Measurements from ENCODE around the gene STRN4.
"Not testable (repeated sequence)": the region's sequence is repeated elsewhere in the genome, so short reads cannot be mapped to it uniquely, and the experiment has no call there.

STRN4 gene

GRCh38 chr19:46772170-46773017 is 26.1 kb upstream of the STRN4 start:
- Histone ChIP-seq H3K36me3 (ENCODE audit: insufficient read depth, insufficient read length, low read length) (peaks cover 31% of the 10 kb centered on the region), H3K4me3 (ENCODE audit: insufficient read length, low read depth) (no peak overlapping the region), H3K4me1 (ENCODE audit: insufficient read depth, insufficient read length) (no peaks in the 10 kb centered on the region), H3K27me3 (ENCODE audit: insufficient read depth, insufficient read length) (no peaks in the 10 kb centered on the region), H3K9ac (ENCODE audit: insufficient read length, low read depth) (no peak overlapping the region), H3K9me3 (ENCODE audit: insufficient read depth, low read length) (no peaks in the 10 kb centered on the region)
- no peak for DNase-seq (ENCODE audit: low read depth, low spot score)
- TF ChIP-seq SUZ12 (IDR thresholded peaks at IDR 0.05; ENCODE audit: extremely low read depth, insufficient read depth, insufficient read length) = no peak
- no peak for TF ChIP-seq ZNF274 (IDR thresholded peaks at IDR 0.05; ENCODE audit: low read depth, low read length)
- TF ChIP-seq YY1 (IDR thresholded peaks at IDR 0.05; ENCODE audit: insufficient read depth, insufficient read length) = no peak

DNA sequence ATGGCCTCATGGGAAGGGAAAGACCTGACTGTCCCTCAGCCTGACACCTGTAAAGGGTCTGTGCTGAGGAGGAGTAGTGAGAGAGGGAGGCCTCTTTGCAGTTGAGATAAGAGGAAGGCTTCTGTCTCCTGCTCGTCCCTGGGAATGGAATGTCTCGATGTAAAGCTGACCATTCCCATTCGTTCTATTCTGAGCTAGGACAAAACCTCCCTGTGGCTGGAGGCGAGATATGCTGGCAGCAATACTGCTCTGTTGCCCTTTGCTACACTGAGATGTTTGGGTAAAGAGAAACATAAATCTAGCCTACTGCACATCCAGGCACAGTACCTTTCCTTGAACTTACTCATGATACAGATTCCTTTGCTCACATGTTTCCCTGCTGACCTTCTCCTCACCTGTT is 22.5 kb upstream of the STRN4 start:
- not testable (repeated sequence) for H3K9ac ChIP-seq (ENCODE audit: insufficient read length, low read depth); H3K4me3 ChIP-seq (ENCODE audit: insufficient read length, low read depth); H3K36me3 ChIP-seq (ENCODE audit: insufficient read depth, insufficient read length, low read length); H3K9me3 ChIP-seq (ENCODE audit: insufficient read depth, low read length); H3K27me3 ChIP-seq (ENCODE audit: insufficient read depth, insufficient read length); DNase-seq (ENCODE audit: low read depth, low spot score); H3K4me1 ChIP-seq (ENCODE audit: insufficient read depth, insufficient read length)

DNA sequence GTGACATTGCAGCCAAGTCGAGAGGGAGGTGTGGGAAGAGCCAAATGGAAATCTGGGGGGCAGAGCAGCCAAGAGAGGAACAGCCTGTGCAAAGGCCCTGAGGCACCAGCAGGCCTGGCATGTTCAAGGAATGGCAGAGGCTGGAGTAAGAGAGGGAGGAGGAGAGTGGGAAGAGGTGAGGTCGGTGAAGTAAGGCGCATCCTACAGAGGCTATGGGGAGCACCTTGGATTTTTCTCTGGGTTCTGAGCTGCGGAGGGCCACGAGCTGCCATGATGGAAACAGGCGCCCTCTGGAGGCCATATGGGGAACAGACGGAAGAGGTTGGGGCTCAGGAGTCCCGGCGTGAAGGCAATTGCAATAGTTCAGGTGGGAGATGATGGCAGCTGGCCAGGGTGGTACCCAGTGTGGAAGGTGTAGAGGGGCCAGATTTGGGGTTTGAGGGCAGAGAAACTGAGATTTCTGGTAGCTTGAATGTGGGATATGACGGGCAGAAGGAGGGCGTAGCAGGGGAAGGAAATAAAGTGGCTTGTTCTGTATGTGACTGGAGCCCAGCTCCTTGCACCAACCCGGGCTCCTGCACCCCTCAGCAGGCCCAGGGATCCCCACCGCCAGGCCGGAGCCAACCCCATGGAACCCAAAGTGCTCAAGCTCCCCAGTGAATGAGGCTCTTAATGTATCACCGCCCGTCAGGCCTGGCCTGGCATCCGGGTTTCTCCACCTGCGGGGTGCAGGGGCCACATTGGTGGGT is 20.5 kb upstream of the STRN4 start:
- H3K27me3 ChIP-seq (ENCODE audit: insufficient read depth, insufficient read length) = no peaks in the 10 kb centered on the region
- DNase-seq (ENCODE audit: low read depth, low spot score) = no peak
- H3K36me3 ChIP-seq (ENCODE audit: insufficient read depth, insufficient read length, low read length) = no peaks in the 10 kb centered on the region
- H3K4me3 ChIP-seq (ENCODE audit: insufficient read length, low read depth) = no peak overlapping the region
- no peaks in the 10 kb centered on the region for H3K9me3 ChIP-seq (ENCODE audit: insufficient read depth, low read length)
- H3K4me1 ChIP-seq (ENCODE audit: insufficient read depth, insufficient read length) = no peaks in the 10 kb centered on the region
- no peak overlapping the region for H3K9ac ChIP-seq (ENCODE audit: insufficient read length, low read depth)
- TF ChIP-seq ZNF274 (IDR thresholded peaks at IDR 0.05; ENCODE audit: low read depth, low read length) (no peak), SUZ12 (IDR thresholded peaks at IDR 0.05; ENCODE audit: extremely low read depth, insufficient read depth, insufficient read length) (no peak), YY1 (IDR thresholded peaks at IDR 0.05; ENCODE audit: insufficient read depth, insufficient read length) (no peak)

GRCh38 chr19:46764817-46765291 is 18.6 kb upstream of the STRN4 start:
- no peak overlapping the region for H3K4me3 ChIP-seq (ENCODE audit: insufficient read length, low read depth)
- DNase-seq (ENCODE audit: low read depth, low spot score) = no peak
- H3K4me1 ChIP-seq (ENCODE audit: insufficient read depth, insufficient read length) = peaks cover 1% of the 10 kb centered on the region
- H3K27me3 ChIP-seq (ENCODE audit: insufficient read depth, insufficient read length) = no peaks in the 10 kb centered on the region
- no peaks in the 10 kb centered on the region for H3K9me3 ChIP-seq (ENCODE audit: insufficient read depth, low read length)
- TF ChIP-seq YY1 (IDR thresholded peaks at IDR 0.05; ENCODE audit: insufficient read depth, insufficient read length) = no peak
- no peak for TF ChIP-seq SUZ12 (IDR thresholded peaks at IDR 0.05; ENCODE audit: extremely low read depth, insufficient read depth, insufficient read length)
- TF ChIP-seq ZNF274 (IDR thresholded peaks at IDR 0.05; ENCODE audit: low read depth, low read length) = no peak
- no peak overlapping the region for H3K9ac ChIP-seq (ENCODE audit: insufficient read length, low read depth)
- H3K36me3 ChIP-seq (ENCODE audit: insufficient read depth, insufficient read length, low read length) = no peaks in the 10 kb centered on the region

DNA sequence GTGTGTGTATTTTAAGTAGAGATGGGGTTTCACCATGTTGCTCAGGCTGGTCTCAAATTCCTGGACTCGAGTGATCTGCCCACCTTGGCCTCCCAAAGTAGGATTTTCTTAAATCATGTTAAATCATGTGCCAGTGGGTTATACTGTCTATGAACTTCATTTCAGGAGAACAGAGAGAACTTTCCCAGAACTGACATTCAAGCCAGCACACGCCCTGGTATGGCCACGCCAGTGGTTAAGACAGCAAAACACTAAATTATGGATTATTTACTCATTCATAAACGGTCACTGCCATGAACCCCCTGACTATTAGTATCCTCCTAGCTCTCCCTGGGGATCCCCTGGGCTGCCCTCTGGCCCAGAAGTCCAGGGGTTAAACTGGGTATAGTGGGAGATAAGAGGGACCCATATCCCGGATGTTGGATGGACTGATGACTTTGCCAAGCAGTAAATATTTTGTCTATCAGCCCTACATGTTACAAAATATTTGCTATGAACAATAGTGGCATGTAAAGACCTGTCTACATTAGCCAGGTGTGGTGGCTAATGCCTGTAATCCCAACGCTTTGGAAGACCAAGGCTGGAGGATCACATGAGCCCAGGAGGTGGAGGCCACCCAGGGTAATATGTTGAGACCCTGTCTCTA is 16.1 kb upstream of the STRN4 start:
- no peak overlapping the region for H3K9ac ChIP-seq (ENCODE audit: insufficient read length, low read depth)
- DNase-seq (ENCODE audit: low read depth, low spot score) = no peak
- TF ChIP-seq SUZ12 (IDR thresholded peaks at IDR 0.05; ENCODE audit: extremely low read depth, insufficient read depth, insufficient read length) = no peak
- TF ChIP-seq ZNF274 (IDR thresholded peaks at IDR 0.05; ENCODE audit: low read depth, low read length) = no peak
- no peak for TF ChIP-seq YY1 (IDR thresholded peaks at IDR 0.05; ENCODE audit: insufficient read depth, insufficient read length)
- H3K36me3 ChIP-seq (ENCODE audit: insufficient read depth, insufficient read length, low read length) = peaks cover 8% of the 10 kb centered on the region
- H3K4me1 ChIP-seq (ENCODE audit: insufficient read depth, insufficient read length) = peaks cover 2% of the 10 kb centered on the region
- H3K4me3 ChIP-seq (ENCODE audit: insufficient read length, low read depth) = no peak overlapping the region
- H3K27me3 ChIP-seq (ENCODE audit: insufficient read depth, insufficient read length) = no peaks in the 10 kb centered on the region
- no peaks in the 10 kb centered on the region for H3K9me3 ChIP-seq (ENCODE audit: insufficient read depth, low read length)

GRCh38 chr19:46761418-46761831 is 15.2 kb upstream of the STRN4 start:
- Histone ChIP-seq H3K4me3 (ENCODE audit: insufficient read length, low read depth) (no peak overlapping the region), H3K9ac (ENCODE audit: insufficient read length, low read depth) (no peak overlapping the region), H3K9me3 (ENCODE audit: insufficient read depth, low read length) (no peaks in the 10 kb centered on the region), H3K4me1 (ENCODE audit: insufficient read depth, insufficient read length) (peaks cover 2% of the 10 kb centered on the region), H3K36me3 (ENCODE audit: insufficient read depth, insufficient read length, low read length) (peaks cover 15% of the 10 kb centered on the region), H3K27me3 (ENCODE audit: insufficient read depth, insufficient read length) (no peaks in the 10 kb centered on the region)
- TF ChIP-seq SUZ12 (IDR thresholded peaks at IDR 0.05; ENCODE audit: extremely low read depth, insufficient read depth, insufficient read length) (no peak), ZNF274 (IDR thresholded peaks at IDR 0.05; ENCODE audit: low read depth, low read length) (no peak), YY1 (IDR thresholded peaks at IDR 0.05; ENCODE audit: insufficient read depth, insufficient read length) (no peak)
- DNase-seq (ENCODE audit: low read depth, low spot score) = no peak

GRCh38 chr19:46760897-46761296 is 14.6 kb upstream of the STRN4 start:
- not testable (repeated sequence) for H3K4me3 ChIP-seq (ENCODE audit: insufficient read length, low read depth); H3K9ac ChIP-seq (ENCODE audit: insufficient read length, low read depth); H3K9me3 ChIP-seq (ENCODE audit: insufficient read depth, low read length); H3K4me1 ChIP-seq (ENCODE audit: insufficient read depth, insufficient read length); H3K27me3 ChIP-seq (ENCODE audit: insufficient read depth, insufficient read length); DNase-seq (ENCODE audit: low read depth, low spot score)
- peaks cover 19% of the 10 kb centered on the region for H3K36me3 ChIP-seq (ENCODE audit: insufficient read depth, insufficient read length, low read length)
